HG03520 (cell line): ENCODE measurements around the gene TM9SF3.
"Not testable (repeated sequence)": the region's sequence is repeated elsewhere in the genome, so short reads cannot be mapped to it uniquely, and the experiment has no call there.

ENCODE experiments used
- ATAC-seq: cut with Tn5 transposase; IDR thresholded peaks from one replicate; pipeline ENCODE4 v1.9.1; 2021; ENCODE audit warnings: mild to moderate bottlenecking, moderate library complexity; ENCODE audit not compliant: unreplicated experiment

The TM9SF3 gene

DNA sequence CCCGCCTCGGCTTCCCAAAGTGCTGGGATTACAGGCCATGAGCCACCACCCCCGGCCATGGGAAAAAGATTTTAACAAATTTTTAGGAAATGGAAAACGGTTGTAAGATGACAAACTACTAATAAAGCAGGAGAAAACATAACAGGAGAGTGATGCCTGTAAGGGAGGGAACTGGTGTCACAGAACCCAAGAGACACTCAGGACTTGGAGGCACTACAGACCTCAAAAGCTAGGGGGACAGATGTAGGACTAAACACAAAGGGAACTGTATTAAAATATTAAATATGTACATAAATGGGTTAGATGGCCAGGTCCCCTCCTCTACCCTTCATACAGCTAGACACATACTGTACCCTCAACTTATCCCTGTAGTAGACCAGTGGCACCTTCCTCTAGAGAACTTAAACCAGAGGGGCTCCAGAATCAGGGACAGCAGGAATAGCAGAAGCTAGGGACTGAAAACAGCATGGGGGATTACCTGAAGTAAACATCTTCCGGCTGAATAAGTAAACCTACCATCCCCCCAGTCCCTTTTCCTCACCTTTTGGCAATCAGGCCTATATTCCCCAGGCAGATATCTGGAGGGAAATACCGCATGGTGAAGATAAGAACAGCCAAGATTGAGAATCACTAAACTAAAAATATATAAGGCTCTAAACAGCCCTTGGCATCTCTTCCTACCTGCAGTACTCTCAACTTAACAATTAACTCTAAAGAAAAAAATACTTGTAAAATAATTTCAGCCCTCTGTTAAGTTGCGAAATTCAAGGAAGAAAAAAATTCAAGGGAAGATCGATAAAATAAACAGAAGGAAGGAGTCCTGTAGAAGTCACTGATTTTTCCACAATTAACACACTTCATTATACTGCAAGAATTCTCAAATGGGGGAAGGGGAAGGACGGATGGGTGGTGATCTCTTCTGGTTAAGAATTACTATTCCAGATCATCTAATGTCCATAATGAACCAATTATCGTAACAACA, 15.5 kb downstream of the TM9SF3 start:
- no peak for ATAC-seq

DNA sequence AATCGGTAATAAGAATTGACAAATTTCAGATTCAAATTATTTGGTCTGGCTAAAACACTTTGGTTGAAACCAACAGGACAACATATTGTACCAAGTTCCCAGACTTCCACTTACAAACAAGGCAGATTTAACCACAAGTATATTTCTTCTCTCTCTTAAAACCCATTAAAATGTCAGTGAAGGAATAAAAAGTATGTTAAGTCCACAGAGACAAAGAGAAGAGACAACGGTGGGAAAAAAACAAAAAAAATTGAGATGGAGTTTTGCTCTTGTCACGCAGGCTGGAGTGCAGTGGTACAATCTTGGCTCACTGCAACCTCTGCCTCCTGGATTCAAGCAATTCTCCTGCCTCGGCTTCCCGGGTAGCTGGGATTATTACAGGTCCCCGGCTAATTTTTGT, 16.3 kb downstream of the TM9SF3 start:
- ATAC-seq = no peak

DNA sequence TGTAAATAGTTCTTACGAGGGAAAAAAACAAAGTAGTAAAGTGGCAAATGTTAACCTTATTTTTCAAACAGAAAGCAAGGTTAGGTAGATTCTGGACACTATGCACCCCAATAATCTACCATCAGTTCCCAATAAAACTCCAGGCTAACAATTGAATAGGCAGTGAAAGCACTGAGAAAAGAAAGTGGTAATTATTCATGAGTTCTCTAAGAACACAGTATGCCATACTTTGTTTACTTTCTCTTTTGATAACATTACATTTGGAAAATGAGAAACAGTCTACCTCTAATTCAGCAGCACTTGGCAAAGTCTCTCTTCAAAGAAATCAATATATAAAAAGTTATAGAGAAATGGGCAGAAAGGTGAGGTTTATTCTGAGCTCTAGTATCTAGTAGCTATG, 18.4 kb downstream of the TM9SF3 start:
- no peak for ATAC-seq

DNA sequence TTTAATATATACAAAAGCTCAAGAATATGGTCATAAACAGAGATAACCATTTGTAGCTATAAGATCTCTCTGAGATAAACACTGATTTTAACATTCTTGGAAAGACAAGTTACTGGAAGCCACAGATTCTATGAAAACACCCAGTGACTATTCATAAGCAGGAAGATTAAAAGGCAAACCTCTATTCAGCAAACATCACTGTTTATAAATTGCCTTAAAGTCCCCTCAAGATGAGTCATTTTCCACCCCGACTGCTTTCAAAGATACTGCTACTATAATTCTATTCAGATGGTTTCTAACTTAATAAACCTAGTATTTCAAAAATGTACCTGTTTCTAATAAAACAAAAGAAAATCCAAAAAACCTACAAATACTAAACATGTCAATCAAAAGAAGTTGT, 21.0 kb downstream of the TM9SF3 start:
- ATAC-seq = no peak

DNA sequence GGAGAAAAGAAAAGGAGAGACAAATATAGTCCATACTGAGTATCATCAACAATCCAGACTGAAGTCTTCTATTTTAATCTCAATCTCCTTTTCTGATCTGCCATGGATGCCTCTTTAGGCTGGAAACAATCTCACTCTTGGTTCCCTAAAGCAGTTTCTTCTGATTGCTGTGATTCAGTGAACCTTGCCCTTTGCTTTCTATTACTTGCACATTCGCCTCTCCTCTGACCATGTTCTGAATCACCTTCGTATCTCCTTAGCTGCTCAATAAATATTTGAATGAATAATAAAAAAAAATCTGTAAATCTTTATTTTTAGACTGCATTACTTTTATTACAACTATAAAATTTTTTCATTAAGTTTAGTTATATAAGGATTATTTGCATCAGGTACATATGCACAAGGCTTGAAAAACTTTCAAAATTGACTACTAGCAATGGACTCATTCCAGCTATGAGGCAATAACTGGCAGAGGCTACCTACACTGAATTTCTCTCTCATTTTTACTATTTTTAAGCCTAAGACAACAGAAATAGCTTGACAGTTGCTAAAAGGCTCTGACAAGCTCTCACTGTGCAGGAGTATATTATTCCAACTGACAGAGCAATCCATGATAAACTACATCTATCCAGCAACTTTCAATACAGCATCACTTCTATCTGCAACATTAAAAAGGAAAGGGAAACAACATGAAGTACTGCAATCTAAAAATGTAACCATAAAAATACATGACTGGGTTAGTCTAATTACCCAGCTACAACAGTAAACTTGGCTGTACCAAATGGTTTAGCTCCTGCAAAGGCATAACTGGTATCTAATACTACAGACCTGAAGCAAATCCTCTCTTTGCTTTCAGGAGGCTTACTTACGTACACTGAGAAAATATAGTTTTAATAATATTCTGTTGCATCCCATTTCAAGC, 25.6 kb downstream of the TM9SF3 start:
- ATAC-seq = no peak

DNA sequence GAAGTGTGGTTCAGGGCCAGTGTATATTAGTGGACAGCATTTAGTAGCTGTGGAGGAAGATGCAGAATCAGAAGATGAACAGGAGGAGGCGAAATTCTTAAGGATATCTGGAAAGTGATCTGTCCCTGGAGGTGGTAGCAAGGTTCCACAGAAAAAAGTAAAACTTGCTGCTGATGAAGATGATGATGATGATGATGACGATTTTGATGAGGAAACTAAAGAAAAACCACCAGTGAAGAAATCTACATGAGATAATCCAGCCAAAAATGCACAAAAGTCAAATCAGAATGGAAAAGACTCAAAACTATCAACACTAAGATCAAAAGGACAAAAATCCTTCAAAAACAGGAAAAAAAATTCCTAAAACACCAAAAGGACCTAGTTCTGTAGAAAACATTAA, 26.3 kb downstream of the TM9SF3 start:
- ATAC-seq = no peak

DNA sequence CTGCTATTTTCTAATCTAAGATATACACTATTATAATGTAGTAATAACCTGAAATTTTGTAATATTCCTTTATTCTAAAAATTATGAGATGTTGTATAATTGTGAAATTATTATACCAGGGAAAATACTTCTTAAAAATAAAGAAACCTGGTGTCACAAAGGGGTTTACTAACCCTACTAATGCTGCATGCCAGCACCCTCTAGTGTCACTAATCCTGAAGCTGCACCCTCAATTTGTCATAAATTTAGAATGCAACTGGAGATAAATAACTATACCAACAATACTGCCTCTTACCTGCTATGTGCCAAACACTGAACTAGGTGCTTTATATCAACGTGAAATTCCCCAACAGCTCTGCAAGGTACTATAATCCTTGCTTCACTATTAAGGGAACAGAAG, 30.8 kb downstream of the TM9SF3 start:
- no peak for ATAC-seq

DNA sequence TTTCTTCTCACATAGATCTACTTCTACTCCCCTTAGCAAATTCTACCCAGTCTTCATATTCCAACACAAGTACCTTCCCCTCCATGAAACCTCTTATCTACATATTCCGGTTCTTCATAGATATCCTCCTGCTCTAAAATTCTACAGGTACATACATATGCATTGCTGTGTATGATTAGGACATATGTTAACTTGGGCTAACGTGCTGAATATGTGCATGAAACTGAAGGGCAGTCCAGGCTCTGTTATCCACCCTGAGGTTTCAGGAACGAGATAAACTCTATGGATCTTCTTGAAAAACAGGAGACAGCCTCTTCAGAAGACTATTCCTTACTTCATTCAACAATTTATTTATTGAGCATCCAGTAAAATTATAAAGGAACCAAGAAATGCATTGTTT, 31.5 kb downstream of the TM9SF3 start:
- no peak for ATAC-seq

DNA sequence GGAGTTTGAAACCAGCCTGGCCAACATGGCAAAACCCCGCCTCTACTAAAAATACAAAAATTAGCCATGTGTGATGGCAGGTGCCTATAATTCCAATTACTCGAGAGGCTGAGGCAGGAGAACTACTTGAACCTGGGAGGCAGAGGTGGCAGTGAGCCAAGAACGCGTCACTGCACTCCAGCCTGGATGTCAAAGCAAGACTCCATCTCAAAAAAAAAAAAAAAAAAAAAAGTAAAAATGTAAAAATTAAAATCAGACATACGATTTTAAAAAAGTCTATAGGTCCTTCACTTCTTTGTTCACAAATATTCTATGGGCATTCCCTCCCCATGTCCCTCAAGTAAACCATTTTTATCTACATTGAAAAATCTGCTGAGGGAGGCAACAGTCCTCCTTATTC, 38.2 kb downstream of the TM9SF3 start:
- ATAC-seq = no peak

DNA sequence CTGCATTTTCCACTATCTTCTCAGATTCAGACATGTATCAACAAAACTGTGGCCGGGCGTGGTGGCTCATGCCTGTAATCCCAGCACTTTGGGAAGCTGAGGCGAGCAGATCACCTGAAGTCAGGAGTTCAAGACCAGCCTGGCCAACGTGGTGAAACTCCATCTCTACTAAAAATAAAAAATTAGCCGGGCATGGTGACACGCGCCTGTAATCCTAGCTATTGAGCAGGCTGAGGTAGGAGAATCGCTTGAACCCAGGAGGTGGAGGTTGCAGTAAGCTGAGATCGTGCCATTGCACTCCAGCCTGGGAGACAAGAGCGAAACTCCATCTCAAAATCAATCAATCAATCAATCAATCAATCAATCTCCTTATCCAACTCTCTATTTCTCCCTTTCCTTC, 41.3 kb downstream of the TM9SF3 start:
- not testable (repeated sequence) for ATAC-seq

DNA sequence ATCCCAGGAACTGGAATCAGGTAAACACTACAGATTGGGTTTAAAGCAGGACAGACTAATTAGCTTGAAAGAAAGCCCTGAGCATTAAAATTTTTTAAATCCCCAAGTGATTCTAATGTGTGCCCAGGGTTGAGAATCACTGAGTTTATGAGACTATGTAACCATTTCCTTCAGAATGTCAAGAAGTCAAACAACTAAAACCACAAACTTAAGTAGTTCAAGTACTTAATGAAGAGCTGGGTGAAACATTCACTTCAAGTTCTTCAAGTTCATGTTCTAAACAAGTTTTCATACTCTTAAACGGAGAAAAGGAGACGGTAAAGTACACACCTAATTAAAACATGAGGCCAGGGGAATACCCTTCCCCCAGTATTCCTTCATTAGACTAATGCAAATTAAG, 44.9 kb downstream of the TM9SF3 start:
- ATAC-seq = no peak

DNA sequence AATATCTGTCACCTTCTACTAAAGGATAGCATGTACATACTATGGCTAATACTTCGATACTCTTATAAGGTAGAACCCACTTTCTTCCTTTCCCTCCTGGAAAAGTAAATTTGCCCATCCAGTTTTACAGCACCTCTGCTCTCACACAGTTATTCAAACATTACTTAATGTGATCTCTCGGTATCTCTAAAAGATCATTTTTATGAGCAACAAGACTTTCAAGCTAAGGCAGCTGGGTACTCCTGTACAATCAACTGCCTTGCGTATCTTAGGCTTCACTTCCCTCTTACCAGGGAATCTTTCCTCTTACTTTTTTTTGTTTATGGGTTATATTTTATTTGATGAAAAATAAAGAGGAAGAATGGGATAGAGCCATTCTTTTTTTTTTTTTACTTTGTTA, 46.6 kb downstream of the TM9SF3 start:
- ATAC-seq = no peak

DNA sequence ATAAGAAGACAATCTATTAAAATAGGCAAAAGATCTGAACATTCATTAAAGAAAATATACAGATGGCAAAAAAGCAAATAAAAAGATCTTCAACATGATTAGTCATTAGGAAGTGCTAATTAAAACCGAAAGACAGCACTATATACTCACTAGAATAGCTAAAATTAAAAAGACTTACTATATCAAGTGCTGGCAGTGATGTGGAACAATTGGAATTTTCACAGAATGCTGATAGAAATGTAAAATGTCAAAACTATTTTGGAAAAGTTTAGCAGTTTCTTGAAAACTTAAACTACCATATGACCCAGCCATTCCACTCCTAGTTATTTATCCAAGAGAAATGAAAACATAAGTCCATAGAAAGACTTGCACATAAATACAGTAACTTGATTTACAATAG, 48.1 kb downstream of the TM9SF3 start:
- no peak for ATAC-seq

DNA sequence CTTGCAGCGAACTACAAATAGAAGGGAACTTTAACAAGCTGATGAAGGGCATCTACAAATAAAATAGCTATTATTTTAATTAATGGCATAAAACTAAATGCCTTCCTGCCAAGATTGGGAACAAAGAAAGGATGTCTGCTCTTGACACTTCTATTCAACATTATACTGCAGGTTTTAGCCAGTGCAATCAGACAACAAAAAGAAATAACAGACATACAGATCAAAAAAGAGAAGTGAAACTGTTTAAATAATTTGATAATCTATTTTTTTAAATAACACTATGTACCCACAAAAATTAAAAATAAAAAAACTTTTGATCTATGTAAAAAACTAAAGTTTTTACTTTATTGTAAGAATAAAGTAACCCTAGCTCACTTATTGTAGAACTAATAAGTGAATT, 50.7 kb downstream of the TM9SF3 start:
- no peak for ATAC-seq

DNA sequence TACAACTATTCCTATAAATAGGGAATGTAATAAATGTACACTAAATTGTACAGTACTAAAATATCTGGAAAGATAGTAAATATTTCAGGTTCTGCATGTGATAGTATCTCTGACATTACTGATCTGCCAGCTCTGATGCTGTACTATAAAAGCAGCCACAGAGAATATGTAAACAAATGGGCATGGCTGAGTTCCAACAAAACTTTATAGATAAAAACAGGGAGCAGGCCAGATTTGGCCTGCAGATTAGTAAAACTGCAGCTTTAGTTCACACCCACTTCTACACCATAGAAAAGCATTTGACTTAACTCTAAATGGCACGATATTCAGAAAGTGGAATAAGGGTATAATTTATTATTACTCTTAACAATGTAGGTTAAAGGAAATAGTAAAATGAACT, 54.3 kb downstream of the TM9SF3 start:
- no peak for ATAC-seq

DNA sequence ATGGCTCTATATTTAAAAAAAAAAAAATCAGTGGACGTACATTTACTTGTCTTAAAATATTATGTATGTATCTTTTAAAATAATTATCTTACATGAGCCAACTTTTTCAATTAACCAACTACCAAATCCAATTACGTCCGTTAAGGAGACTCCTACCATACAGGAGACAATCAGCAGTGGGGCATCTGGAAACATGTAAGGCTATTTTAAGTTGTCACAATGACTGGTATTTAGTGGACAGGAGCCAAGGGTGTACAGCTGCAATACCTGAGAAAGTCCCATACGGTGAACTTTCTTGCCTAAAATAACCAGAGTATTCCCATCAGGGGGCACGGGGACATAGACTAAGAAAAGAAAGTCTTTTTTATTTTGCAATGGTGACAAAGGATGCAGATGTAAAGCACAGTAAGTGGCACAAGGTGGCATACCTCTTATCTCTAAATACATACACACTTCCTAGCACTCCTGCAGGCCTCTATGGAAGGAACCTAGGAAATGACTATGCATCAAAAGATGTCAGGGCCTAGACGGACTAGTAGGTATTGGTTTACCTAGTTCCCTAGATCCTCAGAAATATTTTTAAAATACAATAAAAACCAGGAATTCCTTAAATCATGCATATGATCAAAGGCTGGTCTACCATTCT, 57.1 kb downstream of the TM9SF3 start:
- ATAC-seq = no peak

DNA sequence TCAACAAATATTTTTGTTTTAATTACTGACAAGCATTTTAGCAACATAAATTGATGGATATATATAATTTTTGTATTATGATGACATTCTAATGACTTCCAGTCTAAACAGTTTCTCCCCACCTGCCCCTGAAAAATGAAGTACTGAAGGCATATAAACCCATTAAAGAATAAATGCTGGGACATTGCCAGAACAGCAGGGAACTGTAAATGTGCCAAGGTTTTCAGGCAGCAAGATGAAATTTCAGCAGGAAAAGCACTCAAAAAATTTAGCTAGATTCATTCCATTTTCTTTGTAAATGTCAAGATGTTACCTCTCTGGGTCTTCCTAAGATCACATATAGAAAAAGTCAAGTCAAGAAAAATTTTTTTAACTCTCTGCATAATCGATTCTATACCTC, 62.1 kb downstream of the TM9SF3 start:
- no peak for ATAC-seq

DNA sequence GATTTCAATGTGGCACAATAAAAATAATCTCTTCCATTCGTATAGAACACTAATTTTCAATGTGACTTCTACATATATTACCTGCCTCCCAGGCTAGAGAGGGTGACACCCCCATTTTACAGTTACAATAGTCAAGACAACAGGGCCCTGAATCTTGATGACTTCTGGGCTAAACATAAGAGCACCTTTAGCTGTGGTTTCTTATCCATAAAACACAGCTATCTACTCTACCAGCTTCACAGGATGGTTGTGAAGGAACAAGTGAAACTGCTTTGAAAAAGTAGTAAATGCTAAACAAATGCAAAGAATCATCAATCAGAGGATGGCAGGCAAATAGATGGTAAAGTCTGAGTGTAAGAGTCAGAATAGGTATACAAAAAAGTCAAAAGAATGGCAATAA, 69.5 kb downstream of the TM9SF3 start:
- no peak for ATAC-seq

DNA sequence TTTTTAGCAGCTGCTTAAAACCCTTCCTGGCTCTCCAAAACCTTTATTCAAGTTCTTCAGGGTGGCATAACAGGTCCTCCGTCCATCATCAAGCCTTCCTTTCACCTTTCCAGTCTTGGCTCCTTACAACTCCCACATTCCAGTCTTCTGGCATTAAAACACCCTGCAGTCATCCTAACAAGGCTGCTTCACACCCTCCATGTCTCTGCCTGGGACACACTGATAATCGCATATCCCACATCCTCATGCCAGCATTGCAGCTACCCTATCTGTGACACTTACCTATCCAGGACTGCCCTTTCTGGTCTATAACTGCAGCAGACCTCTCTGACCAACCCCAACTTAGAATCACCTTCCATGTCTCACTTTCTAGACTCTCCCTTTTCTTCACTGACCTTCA, 70.5 kb downstream of the TM9SF3 start:
- ATAC-seq = no peak

DNA sequence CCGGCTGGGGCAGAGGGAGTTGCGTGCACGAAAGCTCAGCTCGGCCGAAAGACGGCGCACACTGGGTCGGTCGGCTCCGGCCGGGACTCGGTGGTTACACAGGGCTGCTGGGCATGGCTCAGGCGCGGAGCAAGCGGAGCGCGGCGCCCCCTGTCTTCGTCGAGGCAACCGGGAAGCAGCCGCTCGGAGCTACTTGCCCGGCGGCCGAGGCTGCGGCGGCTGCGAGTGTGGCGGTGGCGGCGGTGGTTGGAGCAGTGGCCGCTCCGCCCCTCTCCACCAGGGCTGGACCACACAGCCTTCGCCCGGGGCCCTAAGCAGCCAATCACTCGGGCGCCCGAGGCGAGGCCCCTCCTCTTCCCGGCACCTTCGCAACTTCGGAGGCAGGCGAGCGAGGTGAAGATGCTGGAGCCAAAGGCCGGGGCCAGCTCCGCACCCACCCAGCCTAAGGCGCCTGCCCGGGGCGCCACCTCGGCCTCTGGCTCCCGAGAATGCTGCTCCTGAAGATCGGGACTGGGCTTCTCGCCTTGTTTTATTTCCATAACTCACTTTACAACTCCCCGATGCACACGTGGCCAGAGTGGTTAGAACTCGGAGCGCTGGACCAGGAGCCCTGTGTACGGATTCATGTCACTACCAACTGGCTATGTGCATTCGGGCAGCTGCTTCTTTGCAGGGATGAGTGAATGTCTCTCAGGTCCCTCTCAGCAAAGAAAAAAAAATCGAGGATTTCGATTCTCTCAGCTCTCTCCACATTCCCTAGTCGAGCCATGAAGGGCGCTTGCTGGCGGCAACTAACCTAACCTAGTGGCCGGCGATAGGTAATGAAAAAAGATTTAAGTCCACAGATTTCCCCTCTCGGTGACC, 72.9 kb downstream of the TM9SF3 start, which contains the start of gene TLL2:
TLL2 (minus strand) TSS at position 229 of the 864 bp plus-strand sequence. CDS start 241 bp downstream, outside the sequence.
- peak; percentile 78 for ATAC-seq
